ENCODE results near the gene UGT1A1. TPM values are rescaled to one million over a fixed set of nuclear protein-coding genes. Genes with fewer than 3 reads are reported as not detected.

The UGT1A1 gene
- total RNA-seq, 2 donors from 2014 or later = 0.11 to 0.32 TPM

DNA sequence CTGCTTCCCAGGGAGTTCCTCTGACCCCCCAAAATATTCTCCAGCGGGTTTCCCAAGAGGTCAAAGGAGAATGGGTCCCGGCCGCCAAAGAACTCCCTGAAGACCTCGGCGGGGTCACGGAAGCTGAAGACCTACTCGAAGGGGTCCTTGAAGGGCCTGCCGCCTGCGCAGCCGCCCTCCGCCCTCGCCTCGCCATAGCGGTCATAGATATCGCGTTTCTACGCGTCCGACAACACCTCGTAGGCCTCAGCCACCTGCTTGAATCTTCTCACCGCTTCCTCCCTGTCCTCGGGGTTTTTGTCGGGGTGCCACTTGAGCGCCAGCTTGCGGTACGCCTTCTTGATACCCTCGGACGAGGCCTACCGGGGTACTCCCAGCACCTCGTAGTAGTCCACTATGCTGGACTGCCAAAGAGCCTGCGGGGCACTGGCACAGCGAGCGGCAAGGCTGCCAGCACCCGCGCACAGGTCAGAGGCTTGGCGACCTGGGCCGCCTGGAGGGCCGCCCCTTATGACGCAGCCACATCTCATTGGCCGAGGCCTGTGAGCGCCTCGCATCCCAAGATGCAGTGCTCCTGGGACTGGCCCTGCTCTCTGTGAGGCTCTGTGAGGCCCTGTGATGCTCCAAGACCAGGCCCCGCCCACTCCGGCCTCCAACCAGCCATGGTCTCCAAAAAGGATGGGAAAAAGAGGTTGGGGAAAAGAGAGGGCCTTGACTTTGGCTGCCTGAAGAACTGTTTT, 5.0 kb upstream of the UGT1A1 start:
- no peak for DNase-seq (ENCODE audit: low spot score)
- Histone ChIP-seq H3K9me3 (no peaks in the 10 kb centered on the region), H3K4me3 (no peak overlapping the region), H3K27me3 (replicated peaks; ENCODE audit: insufficient read depth) (no peaks in the 10 kb centered on the region), H3K4me1 (replicated peaks) (no peaks in the 10 kb centered on the region), H3K27ac (no peak overlapping the region), H3K36me3 (no peaks in the 10 kb centered on the region)
- WGBS = 95% methylated on average over 40 of the region's 44 CpGs
- TF ChIP-seq, protein P1, sequence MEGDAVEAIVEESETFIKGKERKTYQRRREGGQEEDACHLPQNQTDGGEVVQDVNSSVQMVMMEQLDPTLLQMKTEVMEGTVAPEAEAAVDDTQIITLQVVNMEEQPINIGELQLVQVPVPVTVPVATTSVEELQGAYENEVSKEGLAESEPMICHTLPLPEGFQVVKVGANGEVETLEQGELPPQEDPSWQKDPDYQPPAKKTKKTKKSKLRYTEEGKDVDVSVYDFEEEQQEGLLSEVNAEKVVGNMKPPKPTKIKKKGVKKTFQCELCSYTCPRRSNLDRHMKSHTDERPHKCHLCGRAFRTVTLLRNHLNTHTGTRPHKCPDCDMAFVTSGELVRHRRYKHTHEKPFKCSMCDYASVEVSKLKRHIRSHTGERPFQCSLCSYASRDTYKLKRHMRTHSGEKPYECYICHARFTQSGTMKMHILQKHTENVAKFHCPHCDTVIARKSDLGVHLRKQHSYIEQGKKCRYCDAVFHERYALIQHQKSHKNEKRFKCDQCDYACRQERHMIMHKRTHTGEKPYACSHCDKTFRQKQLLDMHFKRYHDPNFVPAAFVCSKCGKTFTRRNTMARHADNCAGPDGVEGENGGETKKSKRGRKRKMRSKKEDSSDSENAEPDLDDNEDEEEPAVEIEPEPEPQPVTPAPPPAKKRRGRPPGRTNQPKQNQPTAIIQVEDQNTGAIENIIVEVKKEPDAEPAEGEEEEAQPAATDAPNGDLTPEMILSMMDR (IDR thresholded peaks at IDR 0.05) = no peak
- no peak for TF ChIP-seq POLR2A (IDR thresholded peaks at IDR 0.05)
- no peak for TF ChIP-seq POLR2AphosphoS5 (IDR thresholded peaks at IDR 0.05)
- intact Hi-C loops (cut with DNase I) = no loop called here

DNA sequence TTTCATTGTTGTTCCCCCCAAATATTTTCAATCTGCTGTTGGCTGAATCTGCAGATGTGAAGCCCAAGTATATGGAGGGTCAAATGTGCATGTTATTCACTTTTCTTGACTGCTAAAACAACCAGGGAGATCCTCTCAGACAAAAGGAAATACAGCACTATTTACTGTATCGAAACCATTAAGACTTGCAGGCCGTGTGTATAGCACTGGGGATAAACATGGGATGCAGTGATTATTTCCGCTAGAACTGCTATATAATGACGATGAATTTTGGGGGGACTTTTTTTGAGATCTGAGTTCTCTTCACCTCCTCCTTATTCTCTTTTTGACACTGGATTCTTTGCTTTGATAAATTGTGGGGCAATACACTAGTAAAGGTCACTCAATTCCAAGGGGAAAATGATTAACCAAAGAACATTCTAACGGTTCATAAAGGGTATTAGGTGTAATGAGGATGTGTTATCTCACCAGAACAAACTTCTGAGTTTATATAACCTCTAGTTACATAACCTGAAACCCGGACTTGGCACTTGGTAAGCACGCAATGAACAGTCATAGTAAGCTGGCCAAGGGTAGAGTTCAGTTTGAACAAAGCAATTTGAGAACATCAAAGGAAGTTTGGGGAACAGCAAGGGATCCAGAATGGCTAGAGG, 3.5 kb upstream of the UGT1A1 start:
- H3K36me3 ChIP-seq = no peaks in the 10 kb centered on the region
- no peak for DNase-seq (ENCODE audit: low spot score)
- TF ChIP-seq POLR2A (IDR thresholded peaks at IDR 0.05) (no peak), POLR2AphosphoS5 (IDR thresholded peaks at IDR 0.05) (no peak)
- TF ChIP-seq, protein P1 (IDR thresholded peaks at IDR 0.05) = no peak
- H3K4me3 ChIP-seq = no peak overlapping the region
- intact Hi-C loops (cut with DNase I) = no loop called here
- no peak overlapping the region for H3K27ac ChIP-seq
- H3K9me3 ChIP-seq = no peaks in the 10 kb centered on the region
- H3K4me1 ChIP-seq (replicated peaks) = no peaks in the 10 kb centered on the region
- WGBS = 65% methylated on average over 7 of the region's 7 CpGs
- no peaks in the 10 kb centered on the region for H3K27me3 ChIP-seq (replicated peaks; ENCODE audit: insufficient read depth)

DNA sequence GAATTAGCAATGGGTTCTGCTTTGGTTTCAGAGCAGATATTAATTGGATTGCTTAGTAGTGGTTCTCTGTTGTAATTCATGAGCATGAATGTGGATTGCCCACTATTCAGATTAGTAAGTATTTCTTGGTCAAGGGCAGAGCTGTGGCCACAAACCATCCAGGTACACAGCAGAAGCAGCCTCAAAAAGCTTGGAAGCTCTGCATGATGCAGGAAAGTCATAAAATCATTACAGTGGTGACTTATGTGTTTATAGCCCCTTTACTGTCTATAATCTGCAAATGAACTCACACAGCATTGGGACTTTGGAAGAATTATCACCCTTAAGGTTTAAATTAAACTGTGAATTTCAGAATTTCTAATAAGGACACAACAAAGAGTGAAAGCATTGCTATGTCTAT, 1.9 kb upstream of the UGT1A1 start:
- TF ChIP-seq POLR2A (IDR thresholded peaks at IDR 0.05) (no peak), POLR2AphosphoS5 (IDR thresholded peaks at IDR 0.05) (no peak)
- TF ChIP-seq, protein P1 (IDR thresholded peaks at IDR 0.05) = no peak
- H3K4me3 ChIP-seq = no peak overlapping the region
- H3K27ac ChIP-seq = no peak overlapping the region
- DNase-seq (ENCODE audit: low spot score) = no peak
- H3K27me3 ChIP-seq (replicated peaks; ENCODE audit: insufficient read depth) = no peaks in the 10 kb centered on the region
- no peaks in the 10 kb centered on the region for H3K4me1 ChIP-seq (replicated peaks)
- intact Hi-C loops (cut with DNase I) = no loop called here
- H3K36me3 ChIP-seq = no peaks in the 10 kb centered on the region
- H3K9me3 ChIP-seq = no peaks in the 10 kb centered on the region

DNA sequence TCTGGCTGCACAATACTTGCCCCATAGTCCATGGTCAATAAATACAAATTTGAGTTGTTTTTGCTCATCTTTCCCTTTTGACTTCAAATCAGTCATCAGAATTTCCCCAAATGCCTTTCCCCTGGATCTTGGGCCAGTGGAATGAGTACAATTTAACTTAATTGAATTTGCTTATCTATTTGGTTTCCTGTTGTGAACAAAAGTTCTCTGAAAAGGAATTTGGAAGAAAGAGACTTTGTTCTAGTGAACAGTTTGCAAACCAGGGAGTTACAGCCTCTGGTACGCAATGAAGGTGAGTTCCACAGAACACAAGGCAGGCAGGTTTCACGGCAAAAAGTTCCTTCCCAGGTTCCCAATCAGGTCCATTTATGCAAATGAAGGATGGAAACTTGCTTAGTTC, 1.2 kb upstream of the UGT1A1 start:
- 88% methylated on average over 2 of the region's 2 CpGs for WGBS
- no peak for DNase-seq (ENCODE audit: low spot score)
- Histone ChIP-seq H3K4me3 (no peak overlapping the region), H3K9me3 (no peaks in the 10 kb centered on the region), H3K36me3 (no peaks in the 10 kb centered on the region), H3K27me3 (replicated peaks; ENCODE audit: insufficient read depth) (no peaks in the 10 kb centered on the region), H3K4me1 (replicated peaks) (no peaks in the 10 kb centered on the region), H3K27ac (no peak overlapping the region)
- intact Hi-C loops (cut with DNase I) = no loop called here
- TF ChIP-seq POLR2A (IDR thresholded peaks at IDR 0.05) (no peak), POLR2AphosphoS5 (IDR thresholded peaks at IDR 0.05) (no peak)
- TF ChIP-seq, protein P1 (IDR thresholded peaks at IDR 0.05) = no peak

Data from prostate gland (tissue), 2 donors.